CD4-positive, alpha-beta T cell treated with Interleukin-17A for 4 hours (primary cell): ENCODE results near the gene THADA.
"Not testable (repeated sequence)": the region's sequence is repeated elsewhere in the genome, so short reads cannot be mapped to it uniquely, and the experiment has no call there.

ENCODE experiments used
- DNase-seq: peaks from one replicate; pipeline ENCODE4 v3.0.0-alpha.2; 2020; ENCODE audit warnings: mixed read lengths

THADA gene

DNA sequence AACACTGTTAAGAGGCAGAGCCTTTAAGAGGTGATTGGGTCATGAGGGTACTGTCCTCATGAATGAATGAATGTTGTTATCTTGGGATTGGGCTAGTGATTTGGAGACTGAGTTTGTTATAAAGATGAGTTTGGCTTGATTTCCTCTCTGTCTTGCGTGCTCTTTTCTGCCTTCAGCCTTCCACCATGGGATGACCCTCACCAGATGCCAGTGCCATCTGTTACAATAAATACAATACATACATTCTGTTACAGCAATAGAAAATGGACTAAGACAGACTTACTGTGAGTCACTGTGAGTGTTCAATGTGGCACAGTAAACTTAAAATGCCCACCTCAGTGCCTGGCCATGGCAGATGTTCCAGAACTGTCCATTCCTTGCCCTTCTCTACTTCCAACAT is 274.4 kb downstream of the THADA start:
- DNase-seq, result no peak

DNA sequence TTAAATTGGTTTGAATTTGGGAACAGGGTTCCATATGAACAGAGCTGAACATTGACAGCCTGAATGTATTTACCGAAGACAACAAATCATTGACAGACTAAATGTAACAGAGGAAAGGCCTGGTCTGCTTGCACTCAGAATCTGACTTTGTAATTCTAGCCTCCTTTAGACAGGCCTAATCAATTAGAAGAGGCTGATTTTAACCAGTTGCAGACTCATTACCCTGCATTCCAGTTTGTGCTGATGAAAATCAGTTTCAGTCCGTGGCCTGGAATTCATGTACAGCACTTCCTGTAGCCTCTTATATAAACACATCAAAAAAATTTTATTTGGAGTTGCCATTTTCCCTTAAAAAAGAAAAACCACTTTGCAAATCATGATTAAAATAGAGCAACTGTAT is 276.3 kb downstream of the THADA start:
- DNase-seq, result no peak

DNA sequence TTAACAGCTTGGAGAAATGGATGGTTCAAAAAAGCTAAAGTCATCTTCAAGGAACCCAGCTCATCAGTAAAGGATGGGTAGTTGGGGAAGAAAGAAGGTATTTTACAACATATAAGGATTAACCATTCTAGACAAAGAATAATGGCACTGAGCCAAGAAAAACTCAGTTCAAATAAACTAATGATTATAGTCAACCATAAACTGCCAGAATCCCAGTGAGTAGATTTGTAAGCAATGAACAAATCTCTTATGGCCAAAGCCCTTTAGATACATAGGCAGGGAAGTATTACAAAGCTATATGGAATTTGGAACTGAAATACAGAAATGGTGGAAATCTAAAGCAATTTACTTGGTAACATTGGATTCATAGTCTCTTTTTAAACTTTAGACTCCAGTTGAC is 277.0 kb downstream of the THADA start:
- DNase-seq, result no peak

DNA sequence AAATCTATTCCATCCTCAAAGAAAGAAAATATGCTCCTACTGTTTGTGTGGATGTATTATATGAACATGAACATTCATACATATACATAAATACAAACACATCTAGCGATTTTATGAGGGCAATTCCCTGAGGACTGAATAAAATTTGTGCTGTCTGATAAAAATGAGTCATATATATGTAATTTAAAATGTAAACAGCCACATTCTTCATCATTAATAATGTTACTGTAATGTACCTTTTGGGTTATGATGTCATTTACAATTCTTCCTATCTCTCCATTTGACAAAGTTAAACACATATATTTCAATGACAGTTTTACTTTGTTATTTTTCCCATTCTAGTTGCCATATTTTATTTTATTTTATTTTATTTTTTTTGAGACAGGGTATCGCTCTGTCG is 278.2 kb downstream of the THADA start:
- no peak for DNase-seq

GRCh38 chr2:43317194-43317593 is 278.6 kb downstream of the THADA start:
- no peak for DNase-seq

DNA sequence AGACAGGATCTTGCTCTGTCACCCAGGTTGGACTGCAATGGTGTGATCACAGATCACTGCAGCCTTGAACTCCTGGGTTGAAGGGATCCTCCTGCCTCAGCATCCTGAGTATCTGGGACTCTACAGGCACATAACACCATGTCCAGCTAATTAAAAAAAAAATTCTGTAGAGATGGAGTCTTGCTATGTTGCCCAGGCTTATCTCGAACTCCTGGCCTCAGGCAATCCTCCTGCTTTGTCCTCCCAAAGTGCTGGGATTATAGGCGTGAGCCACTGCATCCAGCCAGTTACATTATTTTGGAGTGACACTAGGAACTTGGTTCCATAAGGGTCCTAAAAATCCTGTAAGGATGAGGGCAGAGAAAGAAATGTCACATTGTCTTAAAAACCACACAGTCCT is 280.4 kb downstream of the THADA start:
- no peak for DNase-seq

- DNase-seq, result no peak
These were observed 281.4 kb downstream of the THADA start for GRCh38 chr2:43314299-43314927.

DNA sequence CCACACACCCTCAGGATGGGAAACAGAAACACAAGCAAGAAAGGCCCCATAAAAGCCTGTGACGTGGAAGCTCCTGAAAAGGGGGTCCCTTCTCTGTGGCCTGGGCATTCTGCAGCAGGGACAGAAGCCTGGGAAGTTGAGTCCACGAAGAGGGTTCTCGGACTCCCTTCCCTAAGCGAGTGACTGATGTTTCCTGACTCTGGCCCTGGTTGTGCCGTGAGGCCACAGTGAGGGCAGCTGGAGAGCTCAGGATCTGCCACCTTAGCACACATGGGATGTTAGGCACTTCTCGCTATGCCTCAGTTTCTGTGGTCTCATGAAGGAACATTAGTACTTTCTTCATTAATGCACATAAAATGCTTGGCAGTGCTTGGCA is 282.2 kb downstream of the THADA start:
- no peak for DNase-seq

GRCh38 chr2:43312755-43313641 is 282.8 kb downstream of the THADA start:
- no peak for DNase-seq

- DNase-seq, result no peak
These were observed 284.6 kb downstream of the THADA start for GRCh38 chr2:43311276-43311675.

DNA sequence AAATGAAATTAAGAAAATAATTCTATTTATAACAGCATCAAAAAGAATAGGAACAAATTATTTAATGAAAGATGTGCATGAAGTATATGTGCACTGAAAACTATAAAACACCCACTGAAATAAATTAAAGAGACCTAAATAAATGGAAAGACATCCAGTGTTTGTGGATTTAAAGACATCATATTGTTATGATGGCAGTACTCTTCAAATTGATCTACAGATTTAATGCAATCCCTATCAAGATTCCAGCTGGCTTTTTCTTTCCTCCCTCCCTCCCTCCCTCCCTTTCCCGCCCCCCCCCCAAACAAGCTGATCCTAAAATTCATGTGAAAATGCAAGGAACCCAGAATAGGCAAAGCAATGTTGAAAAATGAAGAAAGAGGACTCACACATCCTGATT is 285.9 kb downstream of the THADA start:
- DNase-seq, result no peak

GRCh38 chr2:43307973-43308372 is 287.9 kb downstream of the THADA start:
- DNase-seq, result no peak

- DNase-seq, result no peak
These were observed 288.8 kb downstream of the THADA start for GRCh38 chr2:43307046-43307445.

DNA sequence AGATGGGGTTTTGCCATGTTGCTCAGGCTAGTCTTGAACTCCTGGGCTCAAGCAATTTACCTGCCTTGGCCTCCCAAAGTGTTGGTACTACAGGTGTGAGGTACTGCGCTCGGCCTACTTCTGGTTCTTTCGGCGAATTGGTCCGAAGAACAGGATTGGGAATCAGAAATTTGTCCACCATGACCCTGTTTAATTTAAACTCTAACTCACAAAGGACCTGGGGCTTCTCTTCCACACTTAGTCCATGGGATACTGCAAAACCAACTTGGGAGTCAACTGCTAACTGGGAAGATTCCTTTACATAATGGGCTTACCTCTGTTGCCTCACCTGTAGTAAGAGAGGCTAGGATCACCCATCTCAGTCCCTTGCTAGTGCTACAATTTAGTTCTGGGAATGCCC is 289.6 kb downstream of the THADA start:
- DNase-seq, result no peak

GRCh38 chr2:43305517-43305916 is 290.3 kb downstream of the THADA start:
- DNase-seq, result no peak

- no peak for DNase-seq
These were observed 290.8 kb downstream of the THADA start for GRCh38 chr2:43305012-43305411.

DNA sequence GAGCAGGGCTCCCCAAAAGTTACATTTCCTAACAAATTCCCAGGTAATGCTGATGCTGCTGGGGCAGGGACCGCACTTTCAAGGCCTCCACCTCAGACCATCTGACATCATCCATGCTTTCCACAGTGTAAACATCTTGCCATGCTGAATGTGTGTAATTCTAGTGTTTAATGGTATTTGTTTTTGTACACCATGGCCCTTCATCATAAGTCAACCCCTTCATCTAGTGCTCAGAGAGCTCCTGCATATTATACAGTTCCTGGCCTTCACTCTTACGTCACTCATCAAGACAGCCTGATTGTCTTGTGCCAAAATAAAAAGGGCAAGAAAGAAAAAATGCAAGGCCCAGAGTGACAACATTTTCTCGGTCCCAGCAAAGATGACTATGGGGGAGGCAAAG is 291.9 kb downstream of the THADA start:
- no peak for DNase-seq

GRCh38 chr2:43302961-43303494 is 292.8 kb downstream of the THADA start:
- DNase-seq, result no peak

GRCh38 chr2:43302182-43302960 is 293.5 kb downstream of the THADA start:
- no peak for DNase-seq

DNA sequence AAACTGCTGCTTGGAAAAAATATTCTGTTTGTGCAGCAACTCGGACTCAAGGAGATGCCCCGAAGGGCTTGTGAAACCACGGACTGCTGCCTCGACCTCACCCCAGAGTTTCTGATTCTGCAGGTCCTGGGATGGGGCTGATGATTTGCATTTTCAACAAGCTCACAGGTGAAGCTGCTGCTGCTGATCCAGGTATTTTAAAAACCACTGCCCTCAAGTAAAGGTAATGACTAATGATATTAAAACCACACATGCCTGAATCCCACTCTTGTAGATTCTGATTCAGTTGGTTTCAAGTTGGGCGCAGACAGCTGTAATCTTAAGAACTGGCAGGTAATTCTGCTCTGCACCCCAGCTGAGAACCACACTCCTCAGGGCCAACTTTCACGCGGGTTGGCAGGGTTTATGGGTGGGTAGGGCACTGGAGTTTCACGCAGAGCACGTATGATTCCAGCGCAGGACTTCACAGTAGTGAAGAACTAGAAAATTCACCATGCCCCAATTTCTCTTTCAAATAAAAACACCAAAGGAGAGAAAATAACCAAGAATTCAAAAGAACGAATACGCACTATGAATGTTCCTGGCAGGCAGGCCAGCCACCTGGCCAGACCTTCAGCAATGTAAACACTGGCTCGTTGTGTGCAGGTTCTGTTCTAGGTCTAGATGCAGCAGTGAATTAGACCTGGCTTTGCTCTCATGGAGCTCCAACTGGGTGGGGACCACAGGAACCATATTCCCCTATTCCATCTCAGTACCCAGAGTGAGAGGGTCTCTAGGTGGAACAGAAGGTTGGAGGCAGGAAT is 294.9 kb downstream of the THADA start:
- DNase-seq, result no peak

- DNase-seq, result no peak
These were observed 295.6 kb downstream of the THADA start for GRCh38 chr2:43300222-43300621.

GRCh38 chr2:43298500-43298899 is 297.3 kb downstream of the THADA start:
- no peak for DNase-seq

DNA sequence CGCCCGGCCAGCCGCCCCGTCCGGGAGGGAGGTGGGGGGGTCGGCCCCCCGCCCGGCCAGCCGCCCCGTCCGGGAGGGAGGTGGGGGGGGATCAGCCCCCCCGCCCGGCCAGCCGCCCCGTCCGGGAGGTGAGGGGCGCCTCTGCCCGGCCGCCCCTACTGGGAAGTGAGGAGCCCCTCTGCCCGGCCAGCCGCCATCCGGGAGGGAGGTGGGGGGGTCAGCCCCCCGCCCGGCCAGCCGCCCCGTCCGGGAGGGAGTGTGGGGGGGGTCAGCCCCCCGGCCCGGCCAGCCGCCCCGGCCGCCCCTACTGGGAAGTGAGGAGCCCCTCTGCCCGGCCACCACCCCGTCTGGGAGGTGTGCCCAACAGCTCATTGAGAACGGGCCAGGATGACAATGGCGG is 298.1 kb downstream of the THADA start:
- DNase-seq, result not testable (repeated sequence)
